Erythroblast (primary cell): Measurements from ENCODE around the gene UBE3D.
"Not testable (repeated sequence)": the region's sequence is repeated elsewhere in the genome, so short reads cannot be mapped to it uniquely, and the experiment has no call there.

Experiments
- DNase-seq, 2 experiments: peaks; one replicate each; lab custom pipeline; 2025; lab: John Stamatoyannopoulos, UW
- GATA1 ChIP-seq: IDR thresholded peaks from 2 replicates; pipeline ENCODE4 v1.6.1; 2011; ENCODE audit warnings: low read depth, mild to moderate bottlenecking, control low read depth, low read length, moderate library complexity
- POLR2A ChIP-seq: IDR thresholded peaks from 2 replicates; pipeline ENCODE4 v1.6.1; 2011; ENCODE audit warnings: mild to moderate bottlenecking, low read length

The UBE3D gene

GRCh38 chr6:83038246-83038645, 27.4 kb downstream of the UBE3D start:
- no peak for DNase-seq
- TF ChIP-seq GATA1 = no peak
- TF ChIP-seq POLR2A = no peak

DNA sequence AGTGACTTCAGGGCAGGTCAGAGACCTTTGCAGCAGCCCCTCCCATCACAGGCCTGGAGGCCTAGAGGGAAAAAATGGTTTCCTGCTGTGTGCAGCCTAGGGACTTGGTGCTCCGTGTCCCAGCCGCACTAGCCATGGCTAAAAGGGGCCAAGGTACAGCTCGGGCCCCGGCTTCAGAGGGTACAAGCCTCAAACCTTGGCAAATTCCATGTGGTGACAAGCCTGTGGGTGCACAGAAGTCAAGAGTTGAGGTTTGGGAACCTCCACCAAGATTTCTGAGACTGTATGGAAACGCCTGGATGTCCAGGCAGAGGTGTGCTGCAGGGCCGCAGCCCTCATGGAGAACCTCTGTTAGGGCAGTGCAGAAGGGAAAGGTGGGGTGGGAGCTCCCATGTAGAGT, 34.0 kb downstream of the UBE3D start:
- peak in 1 of 2 experiments; percentile 10 for DNase-seq
- TF ChIP-seq GATA1 (no peak), POLR2A (no peak)

- no peak for DNase-seq
- no peak for TF ChIP-seq GATA1
These were observed 45.9 kb downstream of the UBE3D start for GRCh38 chr6:83019741-83020140.

DNA sequence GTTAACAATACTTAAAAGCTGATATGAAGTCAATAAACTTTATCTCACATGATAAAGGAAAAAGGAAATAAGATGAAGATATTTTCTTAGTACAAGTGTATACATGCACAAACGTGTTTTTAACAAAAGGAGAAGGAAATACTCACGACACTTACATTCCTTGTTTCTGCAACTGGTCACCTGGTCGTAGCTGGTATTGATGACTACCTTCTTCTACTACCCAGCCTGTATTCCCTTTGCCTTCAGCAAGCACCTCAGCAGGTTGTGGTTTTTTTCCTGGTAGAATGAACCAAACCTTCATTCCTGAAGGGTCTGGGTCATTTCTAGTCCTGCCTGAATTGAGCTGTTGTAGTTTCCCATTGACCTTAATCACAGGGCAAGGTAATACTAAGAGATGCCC, 54.5 kb downstream of the UBE3D start:
- not testable (repeated sequence) for DNase-seq

DNA sequence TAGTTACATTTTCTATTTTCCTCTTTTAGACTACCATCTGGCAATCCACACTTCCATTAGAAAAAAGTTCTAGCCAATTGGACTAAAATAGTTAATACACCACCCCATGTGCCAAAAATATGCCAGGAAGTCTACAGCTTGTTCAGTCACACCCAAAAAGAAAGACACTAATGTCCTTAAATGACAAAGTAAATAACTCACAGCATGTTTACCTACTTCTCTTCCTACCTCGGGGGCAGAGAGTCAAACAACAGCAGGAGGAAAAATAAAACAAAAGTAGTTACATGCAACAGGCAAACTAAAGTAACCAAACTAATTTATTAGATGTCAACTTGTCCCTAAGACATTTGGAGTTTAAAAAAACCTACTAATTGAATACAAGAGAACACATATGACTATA, 57.0 kb downstream of the UBE3D start:
- TF ChIP-seq GATA1 (no peak), POLR2A (no peak)
- DNase-seq = no peak

- peak; percentile 2 to 66 for DNase-seq
- TF ChIP-seq POLR2A = no peak
- TF ChIP-seq GATA1 = no peak
These were observed 59.3 kb downstream of the UBE3D start for GRCh38 chr6:83006270-83006905.

DNA sequence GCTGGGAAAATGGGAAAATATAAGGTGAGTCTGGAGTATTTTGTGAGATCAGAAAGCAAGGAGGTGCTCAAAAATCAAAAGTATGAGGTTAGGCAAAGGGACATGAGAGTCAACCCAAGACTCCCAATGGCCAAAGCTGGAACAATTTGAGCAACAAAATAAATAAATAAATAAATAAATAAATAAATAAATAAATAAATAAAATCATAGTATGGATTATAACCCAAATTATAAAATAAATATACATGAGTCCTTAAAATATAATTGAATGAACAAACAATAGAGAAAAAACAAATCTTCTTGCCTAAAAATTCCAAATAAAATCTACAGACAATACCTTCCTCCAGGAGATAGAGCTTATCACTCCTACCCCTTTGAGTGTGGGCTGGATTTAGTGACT, 69.5 kb downstream of the UBE3D start:
- TF ChIP-seq GATA1 (no peak), POLR2A (no peak)

GRCh38 chr6:82995066-82995465, 70.6 kb downstream of the UBE3D start:
- DNase-seq = no peak
- TF ChIP-seq GATA1 = no peak
- no peak for TF ChIP-seq POLR2A

More for the DNA sequence above, 69.5 kb downstream of the UBE3D start:
- DNase-seq = no peak

- no peak for DNase-seq
These were observed 75.8 kb downstream of the UBE3D start for GRCh38 chr6:82989736-82990290.

GRCh38 chr6:82988930-82989351, 76.7 kb downstream of the UBE3D start:
- TF ChIP-seq POLR2A (no peak), GATA1 (no peak)
- peak in 1 of 2 experiments; percentile 7 for DNase-seq

More at GRCh38 chr6:82989736-82990290, 75.8 kb downstream of the UBE3D start:
- TF ChIP-seq GATA1 = no peak
- TF ChIP-seq POLR2A = no peak

DNA sequence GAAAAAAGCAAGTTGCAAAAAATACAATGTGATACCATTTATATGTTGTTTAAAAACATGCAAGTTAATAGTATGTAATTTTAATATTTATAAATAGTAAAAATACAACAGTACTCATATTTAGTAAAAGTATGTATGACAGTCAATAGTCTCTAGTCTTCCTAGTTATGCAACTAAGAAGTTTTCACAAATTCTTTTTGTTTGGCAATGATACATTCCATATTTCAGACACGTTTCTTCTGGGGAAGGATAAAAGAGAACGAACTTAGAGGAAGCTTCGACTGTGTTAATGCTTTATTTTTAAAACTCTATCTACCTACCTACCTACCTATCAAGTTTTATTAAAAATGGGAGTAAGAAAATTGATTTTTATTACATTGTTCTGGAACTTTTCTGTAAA, 77.7 kb downstream of the UBE3D start:
- DNase-seq = no peak
- TF ChIP-seq POLR2A (no peak), GATA1 (no peak)

DNA sequence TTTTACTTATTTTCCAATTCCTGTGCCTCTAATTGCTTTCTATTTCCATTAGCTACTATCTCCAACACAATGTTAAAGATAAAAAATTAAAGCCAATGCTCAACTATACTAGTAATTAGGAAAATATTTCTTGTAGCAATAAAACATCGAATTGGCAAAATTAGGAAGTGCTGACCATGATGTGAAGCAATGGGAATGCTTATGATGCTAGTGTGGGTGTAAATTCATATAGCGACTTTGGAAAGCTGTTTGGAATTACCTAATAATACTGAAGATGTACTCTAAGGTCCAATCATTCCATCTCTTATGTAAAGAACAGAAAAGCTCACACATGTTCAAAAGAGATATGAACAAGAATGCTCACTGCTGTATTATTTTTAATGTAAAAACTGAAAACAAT, 78.2 kb downstream of the UBE3D start:
- TF ChIP-seq POLR2A = no peak
- no peak for TF ChIP-seq GATA1
- no peak for DNase-seq

- DNase-seq = peak; percentile 17 to 66
- TF ChIP-seq GATA1 (no peak), POLR2A (no peak)
These were observed 80.9 kb downstream of the UBE3D start for GRCh38 chr6:82984720-82985119.

DNA sequence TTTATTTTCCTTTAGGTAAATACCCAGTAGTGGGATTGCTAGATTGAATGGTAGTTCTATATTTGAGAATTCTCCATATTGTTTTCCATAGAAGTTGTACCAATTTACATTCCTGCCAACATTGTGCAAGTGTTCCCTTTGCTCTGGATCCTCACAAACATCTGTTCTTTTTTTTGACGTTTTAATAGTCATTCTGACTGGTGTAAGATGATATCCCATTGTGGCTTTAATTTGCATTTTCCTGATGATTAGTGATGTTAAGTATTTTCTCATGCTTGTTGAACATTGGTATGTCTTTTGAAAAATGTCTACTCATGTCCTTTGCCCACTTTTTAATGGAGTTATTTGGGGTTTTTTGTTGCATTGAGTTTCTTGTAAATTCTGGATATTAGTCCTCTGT, 85.6 kb downstream of the UBE3D start:
- TF ChIP-seq GATA1 (no peak), POLR2A (no peak)
- no peak for DNase-seq

GRCh38 chr6:82979657-82980056, 86.0 kb downstream of the UBE3D start:
- DNase-seq = no peak
- TF ChIP-seq POLR2A (no peak), GATA1 (no peak)
